Motor neuron (in vitro differentiated cells): Measurements from ENCODE around the gene RAD51B. TPM values are rescaled to one million over a fixed set of nuclear protein-coding genes. Genes with fewer than 3 reads are reported as not detected.

Experiments
- ATAC-seq, 8 experiments: fragments of 200-7000 bp; cut with Tn5 transposase; replicated peaks in 6 of 8; 2 replicates each; pipeline ENCODE4 v1.8.0; 2021; ENCODE audit warnings: mild to moderate bottlenecking in 8 of 8, moderate library complexity in 8 of 8
- H3K27ac ChIP-seq, 2 donors: fragments of 250-450 bp; sonication (Bioruptor Pico); 2 replicates each; pipeline ENCODE4 v1.9.0; 2021; ENCODE audit warnings: antibody characterized with exemption in 2 of 2, mild to moderate bottlenecking in 2 of 2, moderate library complexity in 1 of 2
- H3K4me1 ChIP-seq, 2 donors: fragments of 250-450 bp; sonication (Bioruptor Pico); replicated peaks in 1 of 2; 2 replicates each; pipeline ENCODE4 v1.6.1; 2021; ENCODE audit warnings: antibody characterized with exemption in 2 of 2, mild to moderate bottlenecking in 2 of 2, moderate library complexity in 1 of 2
- H3K4me3 ChIP-seq, 5 donors: fragments of 250-450 bp; sonication (Bioruptor Pico); 2 replicates each; pipeline ENCODE4 v1.9.0; 2021; ENCODE audit warnings: antibody characterized with exemption in 5 of 5, mild to moderate bottlenecking in 5 of 5, moderate library complexity in 4 of 5
- WGBS, 10 experiments: fragments of 450-650 bp; shearing (Covaris generic); methylation state at CpG; one replicate each; pipeline ENCODE4 v1.0.0; 2022; 5-methylcytosine and 5-hydroxymethylcytosine counted together
- in situ Hi-C, 9 experiments: fragments of 400-800 bp; cut with MboI; loops; one replicate each; pipeline ENCODE4 v1.15.0; 2021; ENCODE audit warnings: low sequenced_read_pairs in 9 of 9, low pct_unique_long_range_greater_than_20kb in 2 of 9; ENCODE audit not compliant: unreplicated experiment in 9 of 9
- total RNA-seq, 8 experiments: library from RNA; unstranded; fragments of 300-600 nt; gene quantifications; 2 replicates each; pipeline versions ENCODE4 v1.2.3 to v1.2.4, GENCODE V29; 2022

Gene RAD51B
- total RNA-seq, 8 experiments from 2014 or later: 5.4 to 37.7 (median 11.0) TPM

- ATAC-seq: no peak
- WGBS, 10 experiments: 76 to 100% (median 93%) methylated on average over 3 to 5 of the region's 5 CpGs; no CpG with 5 or more reads in 2 of the 10 experiments
- Histone ChIP-seq H3K4me1 (peaks cover 0 to 3% of the 10 kb centered on the region in 2 donors), H3K27ac (no peak overlapping the region), H3K4me3 (no peak overlapping the region)
- in situ Hi-C loops: no loop called here
Measured at GRCh38 chr14:68325267-68325807, 505.8 kb downstream of the RAD51B start.

DNA sequence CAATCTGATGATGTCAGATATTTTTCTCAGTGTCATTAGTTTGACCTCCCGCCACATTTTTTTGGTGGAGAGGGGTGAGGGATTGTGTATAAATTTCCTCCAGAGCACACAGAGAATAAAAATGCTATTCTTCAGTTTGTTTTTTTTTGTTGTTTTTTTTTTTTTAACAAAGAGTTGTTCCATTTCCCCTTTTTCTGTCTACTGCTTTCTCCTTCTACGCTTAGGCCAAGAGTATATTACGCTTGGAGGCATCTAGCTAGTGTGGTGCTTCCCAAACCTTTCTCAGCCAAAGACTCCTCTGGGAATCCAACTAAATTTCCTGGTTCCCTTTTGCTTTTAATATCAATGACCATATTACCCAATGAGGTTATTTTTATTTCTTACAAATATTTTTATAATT, 507.7 kb downstream of the RAD51B start:
- no peak for ATAC-seq
- Histone ChIP-seq H3K4me1 (peaks cover 5 to 11% of the 10 kb centered on the region in 2 donors), H3K4me3 (no peak overlapping the region), H3K27ac (no peak overlapping the region)
- in situ Hi-C loops: no loop called here
- WGBS, 10 experiments: 67 to 100% (median 96%) methylated on average over 1 to 3 of the region's 3 CpGs

DNA sequence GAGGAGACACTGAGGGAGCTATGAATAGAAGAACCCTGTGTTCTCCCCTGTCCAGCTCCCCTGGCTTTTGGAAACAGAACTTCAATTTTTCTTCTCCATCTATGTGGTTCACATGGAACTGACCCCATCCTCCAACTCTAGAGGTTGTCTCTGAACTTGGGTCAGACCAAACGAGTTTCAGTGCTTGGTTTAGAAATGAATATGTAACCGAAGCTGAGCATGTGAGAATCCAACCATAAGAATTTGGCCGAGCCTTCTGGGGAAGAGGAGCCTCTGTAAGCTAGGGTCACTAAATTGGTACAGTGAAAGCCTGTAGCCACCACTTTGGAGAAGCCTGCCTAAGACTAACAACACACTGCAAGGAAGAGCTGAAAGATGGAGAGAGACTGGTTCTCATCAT, 508.9 kb downstream of the RAD51B start:
- in situ Hi-C loops: no loop called here
- H3K4me3 ChIP-seq: no peak overlapping the region
- H3K4me1 ChIP-seq: peaks cover 5 to 11% of the 10 kb centered on the region in 2 donors
- H3K27ac ChIP-seq: no peak overlapping the region
- no peak for ATAC-seq
- 73 to 100% (median 91%) methylated on average over 1 to 3 of the region's 3 CpGs; no CpG with 5 or more reads in 3 of the 10 experiments for WGBS, 10 experiments

DNA sequence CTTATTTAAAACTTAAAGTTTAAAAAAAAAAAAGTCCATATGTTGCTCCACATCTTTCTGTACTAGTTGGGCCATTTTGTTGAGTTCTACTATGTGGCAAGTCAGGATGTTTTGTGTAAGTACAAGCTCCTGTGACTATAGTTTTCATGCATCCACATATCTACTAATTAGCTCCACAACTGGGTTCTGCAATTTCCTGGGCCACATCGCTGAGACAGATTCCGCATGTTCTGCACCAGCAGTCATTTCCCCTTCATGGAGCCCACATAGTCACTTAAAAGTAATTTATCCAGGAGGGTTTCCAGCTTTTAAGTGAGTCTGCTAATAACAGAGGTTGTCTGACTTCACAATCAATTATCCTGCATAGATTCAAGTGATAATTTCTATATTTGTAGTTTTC, 511.8 kb downstream of the RAD51B start:
- no peak overlapping the region for H3K27ac ChIP-seq
- in situ Hi-C loops: no loop called here

GRCh38 chr14:68331991-68332390, 512.4 kb downstream of the RAD51B start:
- Histone ChIP-seq H3K4me3 (no peak overlapping the region), H3K27ac (no peak overlapping the region), H3K4me1 (peaks cover 5 to 11% of the 10 kb centered on the region in 2 donors)
- 11 to 100% (median 58%) methylated on average over 1 of the region's 1 CpG for WGBS, 10 experiments
- no peak for ATAC-seq
- in situ Hi-C loops: no loop called here

More for the DNA sequence above, 511.8 kb downstream of the RAD51B start:
- Histone ChIP-seq H3K4me1 (peaks cover 5 to 11% of the 10 kb centered on the region in 2 donors), H3K4me3 (no peak overlapping the region)
- no peak for ATAC-seq
- WGBS, 10 experiments: 40 to 100% (median 81%) methylated on average over 1 to 2 of the region's 2 CpGs; no CpG with 5 or more reads in 3 of the 10 experiments

DNA sequence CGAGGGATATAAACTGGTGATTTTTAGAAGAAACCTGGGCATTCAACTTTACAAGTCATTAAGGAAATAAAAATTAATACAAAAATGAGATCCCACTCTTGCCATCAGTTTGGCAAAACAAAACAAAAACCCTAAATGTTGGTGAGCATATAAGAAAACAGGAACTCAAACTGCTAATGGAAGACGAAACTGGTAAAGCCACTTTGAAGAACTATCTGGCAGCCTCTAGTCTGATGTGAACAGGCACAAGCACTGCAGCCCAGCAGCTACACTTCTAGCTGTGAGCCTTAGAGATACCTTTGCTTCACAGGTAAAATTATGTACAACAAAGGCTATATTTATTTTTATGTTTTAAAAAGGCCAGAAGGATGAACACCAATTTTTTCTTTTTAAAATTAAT, 513.7 kb downstream of the RAD51B start:
- in situ Hi-C loops: no loop called here
- Histone ChIP-seq H3K27ac (no peak overlapping the region), H3K4me3 (no peak overlapping the region), H3K4me1 (peaks cover 5 to 11% of the 10 kb centered on the region in 2 donors)
- no peak for ATAC-seq
- WGBS, 10 experiments: 67 to 100% (median 90%) methylated on average over 1 to 2 of the region's 2 CpGs; no CpG with 5 or more reads in 1 of the 10 experiments

DNA sequence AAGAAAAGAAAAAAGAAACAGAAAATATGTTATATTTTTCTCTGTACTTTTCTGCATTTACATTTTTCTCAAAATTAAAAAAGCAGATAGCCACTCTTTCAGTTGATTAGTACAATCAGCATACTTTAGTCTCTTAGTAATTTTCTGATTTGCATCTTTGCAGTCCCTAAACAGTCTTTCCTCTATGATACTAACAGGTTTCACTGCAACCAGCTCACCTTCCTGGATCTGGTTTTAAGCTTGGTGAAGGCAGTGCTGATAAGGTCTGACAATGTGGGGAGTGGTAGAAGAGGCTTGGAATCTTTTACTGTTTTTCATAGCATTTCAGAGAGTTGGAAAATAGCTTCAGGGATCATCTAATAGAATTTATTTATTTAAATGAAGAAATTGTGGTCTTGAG, 515.7 kb downstream of the RAD51B start:
- H3K27ac ChIP-seq: no peak overlapping the region
- peaks cover 5 to 7% of the 10 kb centered on the region in 2 donors for H3K4me1 ChIP-seq
- H3K4me3 ChIP-seq: no peak overlapping the region
- no peak for ATAC-seq
- in situ Hi-C loops: no loop called here

DNA sequence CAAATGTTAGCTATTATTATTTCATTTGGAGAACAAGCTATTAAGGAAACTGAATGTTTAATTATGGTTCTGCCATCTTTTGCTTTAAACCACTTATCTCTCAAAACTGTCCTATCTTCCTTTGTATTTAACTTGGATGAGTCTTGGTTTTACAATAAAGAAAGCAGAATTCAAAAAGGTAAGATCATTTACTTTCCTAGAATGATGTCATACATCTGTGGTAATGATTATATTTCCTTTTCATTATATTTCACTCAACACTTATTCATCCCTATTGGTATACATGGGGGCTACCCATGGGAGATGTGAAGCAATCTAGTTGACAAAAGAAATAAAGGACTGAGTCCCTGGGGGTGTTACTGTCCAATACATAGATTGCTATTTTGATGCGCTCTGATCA, 516.6 kb downstream of the RAD51B start:
- no peak for ATAC-seq
- 75 to 100% (median 93%) methylated on average over 1 of the region's 1 CpG; no CpG with 5 or more reads in 2 of the 10 experiments for WGBS, 10 experiments
- in situ Hi-C loops: no loop called here

DNA sequence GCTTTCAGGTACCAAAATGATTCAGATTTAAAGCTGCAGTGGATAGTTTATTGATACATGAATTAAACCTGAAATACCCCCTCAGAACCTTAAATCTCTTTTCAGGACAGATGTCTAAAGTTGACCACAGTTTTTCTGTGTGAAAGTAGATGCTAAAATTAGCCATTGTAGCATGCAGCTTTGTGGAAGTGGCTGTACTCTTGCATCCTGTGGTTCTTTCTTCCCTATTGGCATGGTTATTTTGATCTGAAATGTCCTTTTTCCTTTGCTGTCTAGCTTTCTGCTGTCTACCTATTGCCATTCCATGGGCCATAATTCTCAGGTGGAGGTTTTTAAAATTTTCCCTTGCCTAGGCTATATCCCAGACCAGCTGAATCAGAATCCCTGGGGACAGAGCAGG, 517.7 kb downstream of the RAD51B start:
- Histone ChIP-seq H3K27ac (no peak overlapping the region), H3K4me1 (no peaks in the 10 kb centered on the region), H3K4me3 (no peak overlapping the region)
- ATAC-seq: no peak
- in situ Hi-C loops: no loop called here

More for the DNA sequence above, 516.6 kb downstream of the RAD51B start:
- Histone ChIP-seq H3K4me3 (no peak overlapping the region), H3K4me1 (peaks cover 5 to 7% of the 10 kb centered on the region in 2 donors), H3K27ac (no peak overlapping the region)

- Histone ChIP-seq H3K27ac (no peak overlapping the region), H3K4me3 (no peak overlapping the region), H3K4me1 (no peaks in the 10 kb centered on the region)
- in situ Hi-C loops: no loop called here
- no peak for ATAC-seq
- 80 to 100% (median 94%) methylated on average over 1 of the region's 1 CpG; no CpG with 5 or more reads in 3 of the 10 experiments for WGBS, 10 experiments
Measured at GRCh38 chr14:68340262-68340661, 520.7 kb downstream of the RAD51B start.

DNA sequence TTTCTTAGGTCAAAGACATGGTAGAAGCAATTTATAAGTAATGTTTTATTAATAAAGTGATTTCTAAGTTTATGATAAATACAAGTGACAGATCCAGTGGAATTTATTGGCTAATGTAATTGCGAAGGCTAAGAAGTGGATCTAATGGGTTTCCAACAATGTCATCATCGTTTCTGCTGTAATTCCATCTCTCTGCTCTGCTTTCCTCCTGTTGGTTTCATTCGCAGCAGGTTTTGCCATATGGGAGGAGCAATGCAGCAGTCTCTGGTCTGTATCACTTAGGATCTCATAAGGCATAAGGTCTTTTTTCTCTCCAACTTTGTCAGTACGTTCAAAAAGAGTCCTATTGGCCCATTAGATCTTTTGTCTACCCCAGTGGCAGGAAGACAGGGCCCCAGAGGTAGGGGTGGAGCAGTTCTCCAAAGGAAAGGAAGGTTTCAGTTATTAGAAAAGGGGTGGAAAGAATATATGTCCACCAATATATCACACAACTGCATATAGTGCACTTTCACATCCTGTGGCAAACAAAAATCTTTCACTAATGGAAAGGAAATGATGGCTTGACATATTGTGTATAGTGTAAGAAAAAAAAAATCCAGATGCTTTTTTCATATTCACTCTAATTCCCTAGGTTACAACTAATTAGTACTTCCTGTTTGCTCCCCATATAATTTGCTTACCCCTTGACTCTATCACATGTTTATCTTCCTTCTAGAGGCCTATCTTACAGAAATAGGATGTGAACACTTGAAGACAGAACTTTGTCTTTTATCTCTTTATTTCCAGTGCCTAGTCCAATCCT, 522.0 kb downstream of the RAD51B start:
- no peak overlapping the region for H3K27ac ChIP-seq
- peak in 1 of 8 experiments; percentile 35 for ATAC-seq
- no peak overlapping the region for H3K4me3 ChIP-seq
- in situ Hi-C loops: no loop called here
- no peaks in the 10 kb centered on the region for H3K4me1 ChIP-seq
- WGBS, 10 experiments: 60 to 100% (median 81%) methylated on average over 1 to 4 of the region's 4 CpGs

DNA sequence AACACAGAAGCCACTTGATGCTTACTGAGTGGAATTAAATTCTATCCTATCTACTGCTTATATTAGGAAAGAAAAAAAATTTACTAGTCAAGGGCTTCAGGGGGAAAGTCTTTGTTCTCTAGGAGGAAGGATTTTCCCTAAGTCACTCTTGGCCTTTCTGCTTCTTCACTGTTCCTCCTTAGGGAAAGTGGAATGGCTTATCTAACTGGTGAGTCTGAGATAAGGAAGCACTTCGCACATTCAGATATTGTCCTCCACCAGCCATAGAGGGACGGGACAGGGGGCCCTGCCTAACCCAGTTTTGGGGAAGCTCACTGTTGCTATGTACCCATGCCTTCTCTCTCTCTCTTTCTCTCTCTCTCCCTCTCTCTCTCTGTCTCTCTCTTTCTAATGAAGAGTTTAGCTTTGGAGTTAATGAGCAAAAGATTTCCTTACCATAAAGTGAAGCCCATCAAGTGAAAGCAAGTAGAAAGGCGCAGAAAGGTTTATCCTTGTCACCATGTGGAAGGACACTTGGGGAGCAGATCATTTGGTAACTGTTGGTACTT, 522.7 kb downstream of the RAD51B start:
- no peaks in the 10 kb centered on the region for H3K4me1 ChIP-seq
- no peak for ATAC-seq
- no peak overlapping the region for H3K27ac ChIP-seq
- in situ Hi-C loops: no loop called here
- 86 to 100% (median 94%) methylated on average over 1 to 3 of the region's 3 CpGs; no CpG with 5 or more reads in 5 of the 10 experiments for WGBS, 10 experiments
- no peak overlapping the region for H3K4me3 ChIP-seq

- no peak for ATAC-seq
- Histone ChIP-seq H3K4me3 (no peak overlapping the region), H3K27ac (no peak overlapping the region), H3K4me1 (no peaks in the 10 kb centered on the region)
- in situ Hi-C loops: no loop called here
- WGBS, 10 experiments: 88 to 100% (median 100%) methylated on average over 1 to 2 of the region's 2 CpGs; no CpG with 5 or more reads in 3 of the 10 experiments
Measured at GRCh38 chr14:68343534-68344118, 524.0 kb downstream of the RAD51B start.
